ENCODE measurements around the gene RNF144A. TPM values are rescaled to one million over a fixed set of nuclear protein-coding genes. Genes with fewer than 3 reads are reported as not detected.

The RNF144A gene
- total RNA-seq, 2 donors from 2014 or later, result 20.7 to 21.2 TPM

- intact Hi-C loops (cut with DNase I, micrococcal nuclease), result no loop called here
- DNase-seq (no peak), ATAC-seq (no peak)
These were observed 94.3 kb downstream of the RNF144A start for GRCh38 chr2:7011356-7012083.

GRCh38 chr2:7012141-7012764, 95.0 kb downstream of the RNF144A start:
- no peak for DNase-seq
- intact Hi-C loops (cut with DNase I, micrococcal nuclease), result no loop called here

GRCh38 chr2:7013471-7014160, 96.4 kb downstream of the RNF144A start:
- ATAC-seq, result no peak
- DNase-seq, result no peak
- intact Hi-C loops (cut with DNase I, micrococcal nuclease), result no loop called here

More at GRCh38 chr2:7012141-7012764, 95.0 kb downstream of the RNF144A start:
- no peak for ATAC-seq

DNA sequence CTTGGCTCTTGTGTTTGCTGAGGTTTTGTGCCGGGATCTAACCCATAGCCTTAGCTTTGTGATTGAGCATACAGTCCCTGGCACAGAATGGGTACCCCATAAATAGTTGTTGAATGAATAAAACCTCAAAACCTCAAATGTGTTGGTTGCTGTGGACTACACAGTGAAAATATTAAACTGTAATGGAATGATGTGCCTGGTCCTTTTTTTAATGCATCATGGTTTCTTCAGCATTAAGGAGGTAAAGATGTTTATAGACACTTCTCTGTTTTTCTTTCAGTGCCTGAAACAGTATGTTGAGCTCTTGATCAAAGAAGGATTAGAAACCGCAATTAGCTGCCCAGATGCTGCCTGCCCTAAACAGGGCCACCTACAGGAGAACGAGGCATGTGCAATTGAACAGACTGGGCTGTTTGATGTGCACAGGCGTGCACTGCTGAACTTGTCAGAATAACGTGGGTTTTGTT, 97.0 kb downstream of the RNF144A start:
- intact Hi-C loops (cut with DNase I, micrococcal nuclease), result no loop called here
- ATAC-seq (peak; percentile 69), DNase-seq (peak in 1 of 2 donors; percentile 34)

DNA sequence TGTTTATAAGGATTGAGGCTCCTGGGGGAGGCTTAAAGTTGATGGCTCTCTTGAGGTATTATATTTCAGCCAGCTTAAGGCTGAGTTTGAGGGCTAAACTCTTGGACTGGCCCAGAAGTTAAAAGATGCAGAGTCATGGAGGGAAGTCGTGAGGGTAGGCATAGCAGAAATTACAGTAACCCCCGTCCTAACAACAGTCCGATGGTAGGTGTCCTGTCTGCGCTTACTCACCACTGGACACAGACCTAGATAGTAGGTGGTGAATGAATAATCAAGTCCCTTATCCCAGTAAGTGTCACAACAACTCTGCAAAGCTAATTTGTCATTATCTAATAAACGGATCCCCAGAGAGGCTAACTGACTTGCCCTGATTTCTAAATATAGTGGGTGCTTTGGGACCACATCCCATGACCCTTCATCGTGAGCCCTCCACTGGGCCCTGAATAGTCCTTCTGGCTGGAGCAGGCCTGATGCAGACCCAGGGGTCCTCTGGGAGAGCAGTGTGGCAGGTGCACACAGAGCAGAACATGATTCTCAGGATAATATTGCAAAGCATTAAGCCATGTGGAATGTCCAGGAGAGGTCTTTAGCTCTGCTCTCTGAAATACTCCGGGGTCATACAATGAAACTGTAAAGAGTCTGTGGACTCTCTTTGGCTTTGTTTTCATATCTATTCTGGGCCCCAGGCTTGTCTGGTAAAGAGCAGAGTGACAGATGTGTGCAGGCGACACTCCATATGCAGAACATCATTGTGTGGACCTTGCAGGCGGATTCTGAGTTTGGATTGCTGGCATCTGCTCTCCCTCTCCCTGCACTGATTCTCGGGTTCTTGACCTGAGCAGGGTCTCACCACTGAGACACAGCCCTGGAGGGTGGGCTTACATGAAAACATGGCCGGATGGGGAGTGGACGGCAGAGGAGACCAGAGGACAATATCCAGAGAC, 98.1 kb downstream of the RNF144A start:
- DNase-seq (no peak), ATAC-seq (no peak)
- intact Hi-C loops (cut with DNase I, micrococcal nuclease), result no loop called here

GRCh38 chr2:7016148-7016547, 98.9 kb downstream of the RNF144A start:
- ATAC-seq (no peak), DNase-seq (no peak)
- intact Hi-C loops (cut with DNase I, micrococcal nuclease), result no loop called here

DNA sequence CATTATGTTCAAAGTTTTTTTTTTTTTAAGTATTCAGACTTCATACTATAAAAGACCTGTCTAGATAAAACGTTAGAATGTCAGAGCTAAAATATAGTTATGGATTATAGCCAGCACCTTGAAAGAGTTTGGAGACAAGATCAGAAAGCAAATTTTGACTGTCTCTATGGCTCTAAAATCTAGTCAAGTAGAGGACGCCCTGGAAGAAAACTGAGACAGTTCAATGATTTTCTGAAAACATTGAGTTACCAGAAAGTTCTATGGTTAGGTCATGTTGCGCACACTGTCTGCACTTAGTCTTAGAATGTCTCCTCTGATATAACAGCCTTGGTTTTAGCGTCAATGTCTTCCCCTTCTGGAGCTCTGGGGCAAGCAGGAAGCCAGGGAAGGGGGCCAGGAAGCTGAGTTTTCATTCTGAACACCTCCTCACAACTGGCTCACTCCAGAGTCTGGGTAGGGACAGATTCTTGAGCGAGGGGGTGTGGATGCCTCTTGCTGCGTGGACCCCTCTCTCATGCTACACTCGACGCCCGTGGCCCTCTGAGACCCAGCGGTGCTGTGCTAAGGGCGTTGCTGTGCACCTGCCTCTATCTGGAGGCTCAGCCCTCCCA, 99.5 kb downstream of the RNF144A start:
- no peak for DNase-seq
- intact Hi-C loops (cut with DNase I, micrococcal nuclease), result no loop called here
- ATAC-seq, result no peak

DNA sequence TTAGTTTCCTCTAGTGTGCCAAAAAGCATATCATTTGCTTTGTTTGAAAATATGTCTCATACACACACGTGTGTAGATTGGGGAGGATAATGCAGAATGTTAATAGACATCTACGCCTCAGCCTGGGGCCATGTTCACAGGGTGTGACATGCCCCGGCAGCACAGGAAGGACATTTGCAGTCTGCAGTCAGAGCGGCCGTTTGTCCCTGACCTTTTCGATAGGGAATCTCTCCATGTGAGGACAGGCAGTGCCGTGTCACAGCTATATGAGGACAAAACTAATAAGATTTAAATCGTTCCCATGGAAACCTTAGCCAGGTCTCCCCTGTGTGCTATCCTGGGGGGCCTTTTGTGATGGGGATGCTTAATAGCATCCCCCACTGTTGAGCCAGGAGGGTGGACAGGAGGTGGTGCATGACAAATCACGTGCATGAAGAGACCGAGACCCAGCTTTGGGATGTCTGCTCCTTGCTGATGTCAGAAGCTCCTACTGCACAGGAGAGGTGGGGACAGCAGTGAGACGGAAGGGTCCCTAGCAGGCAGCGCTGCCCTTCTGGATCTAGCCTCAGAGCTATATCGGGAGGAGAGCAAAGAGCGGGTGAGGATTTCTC, 100.6 kb downstream of the RNF144A start:
- intact Hi-C loops (cut with DNase I, micrococcal nuclease), result no loop called here
- DNase-seq (no peak), ATAC-seq (no peak)

DNA sequence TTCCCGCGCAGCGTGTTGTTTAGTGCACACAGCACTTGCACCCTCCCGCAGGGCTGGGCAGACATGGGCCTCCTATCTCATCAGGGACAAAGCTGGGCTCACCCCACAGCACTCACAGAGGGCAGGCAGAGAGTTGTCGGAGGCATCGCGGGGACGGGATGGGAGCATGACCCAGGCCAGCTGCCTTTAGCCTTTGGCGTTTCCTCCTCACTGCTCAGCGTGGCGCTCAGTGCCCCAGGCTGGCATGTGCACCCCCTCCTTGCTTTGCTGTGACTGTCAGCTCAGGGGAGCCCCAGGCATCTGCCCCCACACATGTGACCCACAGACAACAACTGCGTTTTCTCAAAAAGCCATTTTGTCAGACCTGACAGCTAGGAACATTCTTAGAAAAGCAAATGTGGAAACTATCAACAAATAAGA, 101.1 kb downstream of the RNF144A start:
- ATAC-seq (no peak), DNase-seq (no peak)
- intact Hi-C loops (cut with DNase I, micrococcal nuclease), result no loop called here

DNA sequence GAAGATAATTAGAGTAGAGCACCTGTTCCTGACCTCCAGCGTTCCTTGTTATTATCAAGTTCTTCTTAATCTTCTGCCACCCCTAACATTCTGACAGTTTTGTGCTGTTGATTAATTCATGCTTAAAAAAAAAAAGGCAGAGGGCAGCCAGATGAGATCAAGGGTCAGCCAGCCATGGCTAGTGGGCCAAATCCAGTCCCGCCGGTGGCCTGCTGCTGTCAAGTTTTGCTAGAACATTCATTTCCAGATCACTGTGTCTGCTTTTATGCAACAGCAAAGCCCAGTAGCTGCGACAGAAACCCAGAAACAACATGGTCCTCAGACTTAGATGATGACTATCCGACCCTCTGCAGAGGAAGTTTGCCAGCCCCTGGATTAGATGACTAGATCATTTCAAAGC, 101.6 kb downstream of the RNF144A start:
- no peak for DNase-seq
- no peak for ATAC-seq
- intact Hi-C loops (cut with DNase I, micrococcal nuclease), result no loop called here

- no peak for DNase-seq
- intact Hi-C loops (cut with DNase I, micrococcal nuclease), result no loop called here
- no peak for ATAC-seq
These were observed 102.0 kb downstream of the RNF144A start for GRCh38 chr2:7019191-7019590.

DNA sequence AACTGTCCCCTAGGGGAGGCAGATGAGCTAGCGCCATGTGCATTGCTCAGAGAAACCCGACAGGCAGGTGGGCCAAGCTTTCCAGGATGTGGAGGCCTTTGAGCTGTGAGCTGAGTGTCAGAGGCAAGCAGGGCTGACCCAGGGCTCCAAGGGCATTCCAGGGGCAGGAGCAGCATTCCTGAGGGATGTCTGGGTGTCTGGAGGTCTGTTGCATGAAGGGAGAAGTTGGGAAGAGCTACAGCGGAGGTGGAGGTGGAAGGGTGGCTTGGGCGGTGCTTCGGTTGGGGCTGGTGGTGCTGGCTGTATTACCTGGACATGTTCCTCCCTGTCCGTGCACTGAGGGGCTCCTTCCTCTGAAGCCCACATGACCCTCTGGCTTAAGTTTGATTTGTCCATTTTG, 102.8 kb downstream of the RNF144A start:
- no peak for DNase-seq
- ATAC-seq, result no peak
- intact Hi-C loops (cut with DNase I, micrococcal nuclease), result no loop called here

GRCh38 chr2:7020468-7020867, 103.3 kb downstream of the RNF144A start:
- DNase-seq, result no peak
- intact Hi-C loops (cut with DNase I, micrococcal nuclease), result no loop called here
- no peak for ATAC-seq

DNA sequence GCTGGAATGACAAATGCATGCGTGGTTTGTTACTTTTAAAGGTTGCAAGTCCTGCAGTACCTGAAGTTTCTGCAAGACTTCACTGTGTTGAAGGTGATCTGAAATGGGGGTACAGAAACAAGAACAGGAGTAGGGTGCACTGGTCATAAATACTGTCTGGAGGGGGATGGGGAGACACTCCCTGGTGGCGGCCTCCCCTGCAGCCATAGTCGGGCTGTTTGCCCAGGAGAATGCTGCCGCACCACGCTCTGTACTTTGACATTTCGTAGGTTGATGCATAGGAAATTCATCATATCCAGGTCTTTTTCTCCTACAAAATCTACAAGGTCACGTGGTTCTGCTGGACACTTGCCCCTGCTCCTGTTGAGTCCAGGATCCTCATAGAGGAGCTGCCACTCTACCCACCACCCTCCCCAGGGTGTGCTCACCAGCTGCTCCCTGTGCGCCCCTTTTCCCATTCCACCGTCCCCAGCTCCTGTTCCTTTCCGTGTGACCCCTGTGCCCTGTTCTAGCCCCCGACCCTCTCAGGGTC, 103.8 kb downstream of the RNF144A start:
- DNase-seq (no peak), ATAC-seq (no peak)
- intact Hi-C loops (cut with DNase I, micrococcal nuclease), result no loop called here

GRCh38 chr2:7022492-7023385, 105.5 kb downstream of the RNF144A start:
- intact Hi-C loops (cut with DNase I, micrococcal nuclease), result no loop called here
- ATAC-seq (no peak), DNase-seq (no peak)

GRCh38 chr2:7023542-7023941, 106.3 kb downstream of the RNF144A start:
- intact Hi-C loops (cut with DNase I, micrococcal nuclease), result no loop called here
- DNase-seq, result no peak
- no peak for ATAC-seq

GRCh38 chr2:7024261-7024660, 107.0 kb downstream of the RNF144A start:
- no peak for ATAC-seq
- intact Hi-C loops (cut with DNase I, micrococcal nuclease), result no loop called here
- DNase-seq, result no peak

Data from left colon (tissue), 2 donors.